Measurements from ENCODE around the gene VAPA.

VAPA gene

GRCh38 chr18:9944805-9945204 lies 31.0 kb downstream of the VAPA start:
- no peak for DNase-seq

GRCh38 chr18:9946831-9947230 lies 33.0 kb downstream of the VAPA start:
- DNase-seq: no peak

- DNase-seq: no peak
These were observed 33.4 kb downstream of the VAPA start for GRCh38 chr18:9947248-9947647.

GRCh38 chr18:9949315-9949714 lies 35.5 kb downstream of the VAPA start:
- DNase-seq: no peak

- DNase-seq: no peak
These were observed 36.0 kb downstream of the VAPA start for GRCh38 chr18:9949861-9950260.

GRCh38 chr18:9950289-9951016 lies 36.6 kb downstream of the VAPA start:
- no peak for DNase-seq

- no peak for DNase-seq
These were observed 37.4 kb downstream of the VAPA start for GRCh38 chr18:9951022-9951859.

- no peak for DNase-seq
These were observed 39.0 kb downstream of the VAPA start for GRCh38 chr18:9952633-9953416.

- no peak for DNase-seq
These were observed 45.1 kb downstream of the VAPA start for GRCh38 chr18:9958861-9959399.

- DNase-seq: no peak
These were observed 45.7 kb downstream of the VAPA start for GRCh38 chr18:9959564-9959963.

- no peak for DNase-seq
These were observed 46.6 kb downstream of the VAPA start for GRCh38 chr18:9960258-9960904.

- no peak for DNase-seq
These were observed 47.2 kb downstream of the VAPA start for GRCh38 chr18:9961041-9961440.

GRCh38 chr18:9965711-9966624 lies 52.2 kb downstream of the VAPA start:
- no peak for DNase-seq

GRCh38 chr18:9968081-9968848 lies 54.4 kb downstream of the VAPA start:
- no peak for DNase-seq

GRCh38 chr18:9969247-9969646 lies 55.4 kb downstream of the VAPA start:
- DNase-seq: no peak

- DNase-seq: peak; percentile 87
These were observed 57.6 kb downstream of the VAPA start for GRCh38 chr18:9971313-9971920.

GRCh38 chr18:9973470-9973869 lies 59.7 kb downstream of the VAPA start:
- no peak for DNase-seq

GRCh38 chr18:9974279-9974915 lies 60.6 kb downstream of the VAPA start:
- DNase-seq: no peak

- no peak for DNase-seq
These were observed 61.8 kb downstream of the VAPA start for GRCh38 chr18:9975658-9976057.

- DNase-seq: no peak
These were observed 68.9 kb downstream of the VAPA start for GRCh38 chr18:9982711-9983110.

All from right forelimb (tissue), 1 donor.